NCI-H524 treated with DMSO at 0.1 percent for 48 hours (cell line): ENCODE results near the gene CHDH.

Source experiments
- DNase-seq: peaks from one replicate; lab custom pipeline; 2025; lab: John Stamatoyannopoulos, UW

CHDH gene

DNA sequence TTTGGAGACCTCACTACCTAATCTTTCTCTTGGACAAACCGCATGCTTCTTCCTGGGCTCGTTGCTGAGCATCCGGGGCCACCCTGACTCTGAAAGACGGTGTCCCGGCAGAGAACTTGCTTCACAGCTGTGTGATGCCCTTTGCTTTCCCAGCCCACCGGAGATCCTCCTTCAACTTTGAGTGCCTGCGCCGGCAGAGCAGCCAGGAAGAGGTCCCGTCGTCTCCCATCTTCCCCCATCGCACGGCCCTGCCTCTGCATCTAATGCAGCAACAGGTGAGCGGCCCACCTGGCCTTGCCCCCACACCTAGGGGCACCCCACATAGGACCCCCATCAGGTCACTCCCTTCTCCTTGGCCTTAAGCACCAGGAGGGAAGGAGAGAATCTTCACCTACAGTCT lies 37.7 kb downstream of the CHDH start:
- no peak for DNase-seq

DNA sequence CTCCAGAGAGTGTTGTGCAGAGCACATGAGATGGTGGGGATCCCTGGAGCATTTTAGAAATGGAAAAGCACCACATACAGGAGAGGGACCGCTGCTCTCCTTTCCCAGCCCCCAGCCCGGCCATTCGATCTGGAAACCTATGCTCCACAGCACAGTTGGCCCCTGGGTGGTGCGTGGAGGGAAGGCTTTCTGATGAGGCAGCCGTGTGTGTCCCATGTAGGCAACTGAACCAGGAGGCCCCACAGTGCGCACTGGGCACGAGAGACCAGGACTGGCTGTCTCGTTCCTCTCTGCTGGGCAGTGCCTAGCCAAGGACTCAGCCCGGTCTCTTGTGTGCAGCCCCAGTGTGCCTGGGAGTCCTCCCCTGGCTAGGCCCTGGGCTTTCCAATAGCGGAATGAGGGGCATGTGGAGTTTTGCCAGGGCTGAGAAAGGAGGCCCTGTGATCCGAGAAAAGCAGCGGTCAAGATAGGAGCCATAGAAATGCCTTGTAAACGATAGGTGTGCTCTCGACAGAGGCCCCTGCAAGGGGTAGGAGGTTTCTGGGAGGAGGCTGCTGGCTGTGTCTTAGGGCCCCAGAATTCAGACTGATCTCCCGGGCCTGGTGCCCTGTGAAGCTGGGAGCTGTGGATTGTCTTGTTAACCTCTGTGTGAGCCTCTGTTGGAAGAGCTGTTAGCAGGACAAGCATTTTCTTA lies 39.0 kb downstream of the CHDH start:
- DNase-seq = no peak

DNA sequence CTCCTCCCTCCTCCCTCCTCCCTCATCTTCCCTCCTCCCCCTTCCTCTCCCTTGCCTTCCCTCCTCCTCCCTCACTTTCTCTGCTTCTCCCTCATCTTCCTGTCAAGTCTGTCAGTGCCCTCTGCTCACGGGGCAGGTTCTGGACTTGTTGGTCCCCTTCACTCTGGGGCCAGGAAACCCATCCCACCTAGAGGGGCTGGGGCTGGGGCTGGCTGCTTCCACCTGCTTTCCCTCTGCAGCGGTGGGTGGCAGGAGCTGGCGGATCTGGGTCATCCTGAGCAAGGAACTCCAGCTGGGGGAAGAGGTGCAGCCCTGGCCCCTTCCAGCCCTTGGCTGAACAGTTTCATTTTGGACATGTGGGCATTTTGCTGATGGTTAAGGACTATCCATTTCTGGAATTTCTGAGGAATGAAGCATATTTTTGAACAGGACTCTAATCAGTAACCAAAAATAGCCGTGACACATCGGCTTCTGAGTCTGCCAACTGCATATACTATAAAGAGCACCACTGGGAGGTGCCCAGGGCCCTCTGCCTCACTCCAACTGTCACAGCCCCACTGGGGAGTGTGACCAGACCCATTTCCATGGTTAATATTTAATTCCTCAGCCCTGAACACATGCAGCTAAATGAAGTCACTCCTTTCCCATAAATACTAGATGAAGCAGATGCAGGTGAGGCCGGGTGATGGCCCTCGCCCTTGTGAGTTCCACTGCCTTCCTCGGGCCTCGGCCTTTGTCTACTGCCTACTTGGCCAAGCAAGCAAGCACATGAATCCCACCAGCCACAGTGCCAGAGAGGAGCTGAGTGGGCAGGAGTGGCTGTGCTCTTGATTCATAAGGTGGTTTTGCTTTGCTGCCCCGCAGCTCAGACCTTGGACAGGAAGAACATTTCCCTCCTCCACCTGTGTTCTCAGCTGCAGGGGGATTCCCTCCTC lies 39.8 kb downstream of the CHDH start:
- DNase-seq = no peak

DNA sequence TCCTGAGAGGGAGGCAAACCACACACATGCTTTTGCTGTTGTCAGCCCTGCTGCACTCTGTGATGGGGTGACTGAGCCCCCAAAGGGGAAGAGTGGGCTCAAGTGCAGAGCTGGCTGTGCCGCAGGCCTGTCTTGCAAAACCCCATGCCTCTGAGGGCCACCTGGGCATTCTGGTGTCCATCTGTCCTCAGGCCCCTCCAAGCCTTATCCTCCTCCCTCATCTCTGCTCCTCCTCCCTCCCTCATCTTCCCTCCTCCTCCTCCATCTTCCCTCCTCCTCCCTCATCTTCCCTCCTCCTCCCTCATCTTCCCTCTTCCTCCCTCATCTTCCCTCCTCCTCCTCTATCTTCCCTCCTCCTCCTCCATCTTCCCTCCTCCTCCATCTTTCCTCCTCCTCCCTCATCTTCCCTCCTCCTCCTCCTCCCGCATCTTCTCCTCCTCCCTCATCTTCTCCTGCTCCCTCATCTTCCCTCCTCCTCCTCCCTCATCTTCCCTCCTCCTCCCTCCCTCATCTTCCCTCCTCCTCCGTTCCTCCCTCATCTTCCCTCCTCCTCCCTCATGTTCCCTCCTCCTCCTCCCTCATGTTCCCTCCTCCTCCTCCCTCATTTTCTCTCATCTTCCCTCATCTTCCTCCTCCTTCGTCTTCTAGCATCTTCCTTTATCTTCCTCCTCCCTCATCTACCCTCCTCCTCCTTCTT lies 40.6 kb downstream of the CHDH start:
- DNase-seq = no peak

DNA sequence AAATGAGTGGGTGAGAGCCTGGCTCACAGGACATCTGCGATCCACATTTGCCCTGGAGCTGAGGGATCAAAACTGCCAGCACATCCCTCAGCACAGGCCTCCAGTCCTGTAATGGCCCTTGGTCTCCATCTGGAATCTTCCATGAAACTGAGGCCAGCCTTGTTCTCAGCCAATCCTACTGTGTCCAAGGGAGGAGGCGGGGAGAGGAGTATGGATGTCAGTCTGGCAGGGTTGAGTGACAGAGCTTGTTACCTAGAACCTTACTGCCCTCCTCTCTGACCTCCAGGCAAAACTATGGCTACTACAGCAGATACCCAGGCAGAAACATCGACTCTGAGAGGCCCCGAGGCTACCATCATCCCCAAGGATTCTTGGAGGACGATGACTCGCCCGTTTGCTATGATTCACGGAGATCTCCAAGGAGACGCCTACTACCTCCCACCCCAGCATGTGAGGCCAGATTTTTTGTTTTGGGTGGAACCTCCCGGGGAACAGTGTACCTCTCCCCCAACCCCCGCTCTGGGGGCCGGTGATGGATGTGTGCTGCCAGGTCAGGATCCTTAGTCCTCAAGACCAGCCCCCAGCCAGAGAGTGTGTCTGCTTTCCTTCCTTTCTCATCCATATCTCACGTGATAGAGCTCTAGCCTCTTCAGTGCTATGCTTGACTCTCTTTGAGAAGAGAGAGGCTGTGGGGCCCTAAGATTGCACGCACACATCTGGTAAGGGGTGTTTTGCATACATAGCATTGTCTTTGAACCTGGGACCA lies 41.3 kb downstream of the CHDH start:
- no peak for DNase-seq

DNA sequence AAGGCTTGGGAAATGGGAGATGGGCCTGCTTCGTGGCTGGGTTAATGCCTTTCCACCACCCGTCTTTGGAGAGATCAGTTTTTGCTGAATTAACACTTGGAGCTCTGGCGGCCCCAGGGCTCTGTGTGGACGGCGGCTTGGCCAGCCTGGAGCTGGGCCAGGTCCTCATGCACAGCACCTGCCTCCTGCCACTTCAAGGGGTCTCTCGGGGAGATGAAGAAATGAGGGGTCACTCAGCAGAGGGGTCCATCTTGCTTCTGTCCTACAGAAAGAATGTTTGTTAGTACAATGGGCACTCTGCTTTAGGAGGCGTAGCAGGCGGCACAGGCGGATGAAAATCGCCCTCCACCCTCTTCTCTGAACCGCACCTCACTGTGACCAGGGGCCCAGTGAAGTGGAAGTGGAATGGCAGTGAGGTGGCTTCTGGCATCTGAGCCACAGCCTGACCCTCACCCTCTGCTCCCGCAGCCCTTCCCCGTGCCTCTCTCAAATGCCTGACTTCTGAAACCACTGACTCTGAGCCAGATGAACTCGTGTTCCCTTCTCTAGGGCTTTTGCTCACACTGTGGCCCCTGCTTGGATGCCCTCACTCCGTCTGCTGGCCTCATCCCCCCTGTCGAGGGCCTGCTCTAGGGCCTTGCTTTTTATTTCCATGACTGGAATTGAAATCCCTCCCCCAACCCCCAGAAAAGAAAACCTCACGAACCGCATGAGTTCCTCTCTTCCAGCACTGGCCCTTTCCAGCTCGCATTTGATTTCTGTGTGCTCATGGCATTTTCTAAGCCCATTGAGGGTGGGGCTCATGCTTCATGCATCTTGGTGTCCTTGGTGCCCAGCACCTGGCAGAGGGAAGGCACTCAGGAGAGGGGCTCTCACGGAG lies 42.2 kb downstream of the CHDH start:
- DNase-seq = no peak

DNA sequence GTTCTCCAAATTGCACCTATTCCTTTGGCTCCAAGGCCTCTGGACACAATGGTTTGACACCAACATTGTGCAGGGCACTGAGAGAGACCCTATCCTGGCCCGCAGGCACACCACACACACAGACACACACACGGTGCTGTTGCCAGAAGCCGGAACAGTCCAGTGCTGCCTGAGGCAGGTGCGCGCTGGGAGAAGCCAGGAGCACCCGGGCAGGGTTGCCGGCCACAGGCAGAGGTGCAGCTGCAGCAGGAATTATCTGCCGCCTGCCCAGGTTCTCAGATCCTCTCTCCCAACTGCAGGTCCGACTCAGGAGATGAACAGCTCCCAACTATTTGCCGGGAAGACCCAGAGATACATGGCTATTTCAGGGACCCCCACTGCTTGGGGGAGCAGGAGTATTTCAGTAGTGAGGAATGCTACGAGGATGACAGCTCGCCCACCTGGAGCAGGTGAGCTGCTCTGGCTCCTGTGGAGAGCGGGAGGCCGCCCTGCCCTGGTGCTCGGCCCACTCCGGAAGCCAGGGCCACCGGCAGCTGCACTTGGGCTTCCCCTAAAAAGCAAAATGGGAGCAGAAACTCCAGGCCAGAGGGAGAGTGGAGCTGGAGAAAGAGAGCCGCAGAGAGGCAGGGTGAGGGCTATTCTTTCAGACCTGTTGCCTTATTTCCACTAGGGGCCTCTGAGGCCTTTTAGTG lies 42.9 kb downstream of the CHDH start:
- no peak for DNase-seq

DNA sequence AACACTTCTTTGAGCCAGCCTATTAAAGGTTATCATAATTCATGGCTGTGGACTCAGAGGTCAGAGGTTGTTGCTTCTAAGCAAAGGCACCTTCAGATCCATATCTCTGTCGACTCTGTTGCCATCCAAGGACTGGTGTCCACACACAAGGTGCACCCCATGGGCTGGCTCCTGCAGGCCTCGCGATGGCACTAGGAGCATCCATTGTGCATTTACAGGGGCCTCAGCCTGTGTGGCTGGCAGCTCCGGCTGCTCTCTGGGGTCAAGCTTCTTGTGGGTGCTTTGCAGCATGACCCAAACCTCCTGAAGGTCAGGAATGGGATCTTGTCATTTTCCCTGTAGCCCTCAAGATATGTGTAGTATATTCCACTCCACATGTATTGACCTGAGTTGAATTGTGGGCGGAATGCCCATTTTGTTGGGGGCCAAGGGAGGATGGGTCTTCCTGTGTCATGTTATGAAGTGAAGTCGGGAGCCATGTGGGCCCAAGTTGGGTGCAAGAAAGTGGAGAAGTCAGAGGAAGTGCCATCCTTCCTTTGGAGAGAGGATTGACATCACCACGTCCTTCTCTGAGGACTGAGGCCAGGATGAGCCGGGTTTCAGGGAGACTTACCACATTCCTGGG lies 43.9 kb downstream of the CHDH start:
- no peak for DNase-seq

DNA sequence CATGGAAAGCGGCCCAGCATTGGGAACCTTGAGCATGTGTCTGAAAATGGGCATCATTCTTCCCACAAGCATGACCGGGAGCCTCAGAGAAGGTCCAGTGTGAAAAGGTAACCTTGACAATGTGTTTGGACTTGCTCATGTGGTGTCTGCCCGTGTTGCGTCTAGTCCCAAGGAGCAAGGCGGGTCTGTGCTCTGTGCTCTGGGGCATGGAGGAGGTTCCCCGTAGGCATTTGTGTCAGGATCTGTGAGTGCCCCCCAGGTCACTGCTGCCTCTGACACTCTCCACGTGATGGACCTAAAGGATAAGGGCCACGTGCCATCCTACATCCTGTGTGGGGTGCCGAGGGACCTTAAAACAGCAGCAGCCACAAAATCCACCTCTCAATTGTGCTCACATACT lies 44.9 kb downstream of the CHDH start:
- no peak for DNase-seq

DNA sequence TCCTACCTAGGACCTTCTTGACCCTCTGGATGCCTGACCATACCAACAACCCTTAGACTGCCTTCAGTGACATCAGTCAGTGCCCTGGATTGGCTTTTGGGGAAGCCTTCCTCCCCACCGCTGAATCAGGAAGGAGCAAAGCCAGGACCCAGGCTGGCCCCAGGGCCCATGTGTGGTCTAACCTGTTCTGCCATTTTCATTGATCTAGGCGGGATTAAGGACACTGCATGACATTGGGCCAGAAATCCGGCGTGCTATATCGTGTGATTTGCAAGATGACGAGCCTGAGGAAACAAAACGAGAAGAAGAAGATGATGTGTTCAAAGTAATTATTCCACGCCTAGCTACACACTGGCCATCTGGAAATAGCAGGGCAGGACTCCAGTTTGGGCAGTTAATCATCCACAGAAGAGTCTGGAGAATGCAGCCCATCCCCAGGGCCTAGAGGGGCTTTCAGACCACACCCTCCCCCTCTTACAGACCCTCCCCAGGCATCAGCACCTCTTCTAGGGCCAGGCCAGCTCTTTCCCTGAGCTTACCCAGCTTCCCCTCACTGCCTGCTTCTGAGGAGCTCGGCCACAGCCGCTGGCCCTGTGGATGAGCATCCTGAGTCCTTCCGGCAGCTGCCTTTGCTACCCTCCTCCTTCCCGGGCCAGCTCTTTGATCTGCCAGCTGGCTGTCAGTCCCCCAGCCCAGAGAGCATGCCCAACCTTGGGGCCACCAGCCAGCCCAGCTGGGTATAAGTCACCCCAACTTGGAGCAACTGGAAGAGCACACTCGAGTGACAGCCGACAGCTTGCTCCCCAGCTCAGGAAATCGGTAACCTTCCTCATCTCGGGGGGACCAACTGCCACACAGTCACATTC lies 45.9 kb downstream of the CHDH start:
- no peak for DNase-seq

DNA sequence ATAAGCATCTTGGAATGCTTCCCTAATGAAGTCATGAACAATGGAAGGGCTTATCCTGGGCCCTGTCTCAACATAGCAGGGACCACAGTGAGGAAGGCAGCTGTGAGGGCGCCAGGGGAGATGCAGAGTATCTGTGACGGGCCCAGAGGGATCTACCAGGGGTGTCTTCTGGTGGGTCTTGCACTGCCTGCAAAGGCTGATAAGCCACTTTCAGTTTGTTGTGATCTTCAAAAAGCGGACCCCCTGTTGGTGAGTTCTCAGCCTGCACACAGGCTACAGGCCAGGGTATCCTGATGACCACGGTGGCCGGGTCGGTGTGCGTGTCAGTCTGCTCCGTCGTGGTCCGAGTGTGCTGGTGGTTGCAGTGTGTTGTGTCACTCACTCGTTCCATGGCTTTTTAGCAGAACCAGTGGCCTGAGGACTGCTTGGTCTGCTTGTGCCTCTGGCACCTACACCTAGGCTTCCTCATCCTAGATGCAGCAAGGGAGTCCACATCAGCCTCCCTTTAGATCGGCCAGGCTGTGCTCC lies 46.8 kb downstream of the CHDH start:
- DNase-seq = no peak

DNA sequence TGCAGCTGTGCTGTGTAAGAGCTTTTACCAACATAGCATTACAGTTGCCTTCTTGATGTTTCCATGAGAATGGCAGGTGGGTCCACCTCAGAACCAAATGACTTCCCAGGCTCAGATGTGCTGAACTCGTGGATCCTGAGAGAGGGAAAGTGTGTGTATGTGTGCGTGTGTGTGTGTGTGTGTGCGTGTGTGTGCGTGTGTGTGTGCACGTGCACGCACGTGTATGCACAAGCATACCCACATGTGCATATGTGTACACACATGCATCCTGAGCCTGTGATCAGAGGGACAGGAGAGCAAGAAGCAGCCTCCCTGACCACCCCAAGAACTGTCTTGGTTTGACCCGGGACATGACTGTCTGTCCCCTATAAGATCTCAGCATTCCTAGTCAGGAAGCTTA lies 48.1 kb downstream of the CHDH start:
- no peak for DNase-seq

DNA sequence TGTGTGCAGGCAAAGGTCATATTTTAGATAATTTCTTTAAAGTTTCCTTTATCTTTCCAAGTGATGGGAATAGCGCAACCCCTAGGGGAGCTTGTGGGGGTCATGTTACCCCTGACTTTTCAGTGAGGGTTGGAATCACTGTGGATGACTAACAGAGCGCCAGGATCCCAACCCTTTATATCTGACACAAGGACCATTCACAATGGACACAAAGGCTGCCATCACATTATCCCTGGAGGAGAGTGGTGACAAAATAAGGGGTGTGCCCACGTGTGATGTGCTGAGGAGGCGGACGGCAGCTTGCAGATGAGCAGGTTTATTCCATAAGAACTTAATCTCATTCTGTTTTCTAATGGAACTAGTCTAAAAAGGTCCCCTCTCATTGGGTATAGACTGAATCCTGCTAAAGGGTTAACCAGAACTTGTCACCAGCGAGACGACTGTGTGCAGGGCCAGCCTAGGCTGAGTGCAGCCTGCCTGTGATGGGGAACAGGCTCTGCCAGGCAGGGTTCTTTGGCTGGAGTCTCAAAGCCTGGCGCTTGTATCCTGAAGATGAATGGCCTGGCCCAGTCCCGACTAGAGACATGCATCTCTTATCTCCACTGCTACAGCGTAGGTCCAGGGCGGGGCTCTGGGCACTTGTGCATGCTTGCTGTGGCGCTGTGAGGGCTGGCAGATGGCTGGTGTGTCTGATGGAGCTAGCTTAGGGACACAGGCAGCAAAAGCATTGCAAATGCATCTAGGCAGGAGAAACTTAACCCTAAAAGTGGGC lies 50.2 kb downstream of the CHDH start:
- peak; percentile 54 for DNase-seq

DNA sequence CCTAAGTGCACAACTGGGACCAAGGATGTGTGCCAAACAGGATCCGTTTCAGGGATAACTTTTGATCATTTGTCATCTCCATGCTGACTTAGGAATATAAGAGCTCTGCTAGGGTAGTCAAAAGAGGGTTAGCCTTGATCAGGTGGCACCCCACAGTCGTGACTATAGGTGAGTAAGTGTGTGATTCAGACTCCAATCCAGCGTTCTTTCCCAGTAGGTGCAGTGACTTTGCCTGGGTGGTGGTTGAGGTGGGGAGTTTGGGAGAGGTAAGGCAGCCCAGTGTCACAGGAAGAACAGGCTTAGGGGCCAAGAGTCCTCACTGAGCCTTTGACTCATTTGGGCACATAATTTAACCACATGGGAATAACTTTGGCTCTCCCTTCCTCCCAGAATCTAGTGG lies 51.0 kb downstream of the CHDH start:
- no peak for DNase-seq

DNA sequence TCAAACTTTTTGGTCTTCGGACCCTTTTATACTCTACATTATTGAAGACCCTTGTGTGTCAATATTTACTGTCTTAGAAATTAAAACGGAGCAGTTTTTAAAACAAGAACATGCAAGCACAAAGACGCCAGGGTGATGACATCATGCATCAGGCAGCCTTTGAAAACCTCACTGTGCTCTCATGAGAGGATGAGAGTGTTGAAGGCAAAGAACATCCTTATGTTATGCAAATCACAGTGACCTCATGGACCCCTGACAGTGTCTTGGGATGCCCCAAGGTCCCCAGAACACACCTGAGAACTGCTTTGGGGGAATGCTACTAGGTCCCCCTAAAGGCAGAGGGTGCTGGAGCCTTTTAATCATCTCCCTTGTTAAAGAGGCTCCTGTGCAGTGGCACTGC lies 51.6 kb downstream of the CHDH start:
- DNase-seq = no peak

DNA sequence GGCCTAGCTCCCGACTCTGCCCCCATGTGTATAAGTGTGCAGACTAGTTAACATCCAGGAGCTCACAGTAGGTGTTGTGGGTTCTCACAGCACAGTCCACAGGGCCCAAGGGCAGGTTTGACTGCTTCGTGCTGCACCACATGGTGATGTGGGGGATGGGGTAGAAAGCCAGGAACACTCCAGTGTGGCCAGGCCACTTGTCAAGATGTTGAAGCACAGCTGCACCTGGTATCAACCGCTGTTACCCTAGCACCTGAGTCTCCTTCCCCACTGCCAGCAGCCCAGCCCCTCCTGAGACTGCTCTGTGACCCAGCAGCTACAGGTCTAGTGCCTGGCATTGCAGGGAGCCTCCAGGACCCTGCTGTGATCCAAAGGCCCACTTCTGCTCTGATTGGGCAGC lies 53.4 kb downstream of the CHDH start:
- DNase-seq = no peak

DNA sequence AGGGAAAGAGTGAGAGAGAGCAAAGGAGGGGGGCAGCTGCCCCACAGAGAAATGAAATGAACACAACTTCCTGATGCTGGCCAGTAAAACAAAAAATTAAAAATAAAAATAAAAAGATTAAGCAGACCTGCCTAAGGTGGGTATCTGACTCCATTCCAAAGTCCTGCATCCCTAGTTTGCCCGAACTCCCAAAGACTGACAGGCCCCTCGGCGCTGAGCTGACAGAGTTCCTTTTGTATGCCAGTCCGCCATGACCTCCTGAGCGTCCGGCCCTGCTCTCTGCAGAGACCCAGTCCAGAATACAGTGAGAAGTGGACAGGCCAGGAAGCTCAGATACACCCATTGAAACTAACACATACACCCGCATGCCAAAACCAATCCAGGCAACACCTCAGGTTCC lies 54.9 kb downstream of the CHDH start:
- DNase-seq = no peak

DNA sequence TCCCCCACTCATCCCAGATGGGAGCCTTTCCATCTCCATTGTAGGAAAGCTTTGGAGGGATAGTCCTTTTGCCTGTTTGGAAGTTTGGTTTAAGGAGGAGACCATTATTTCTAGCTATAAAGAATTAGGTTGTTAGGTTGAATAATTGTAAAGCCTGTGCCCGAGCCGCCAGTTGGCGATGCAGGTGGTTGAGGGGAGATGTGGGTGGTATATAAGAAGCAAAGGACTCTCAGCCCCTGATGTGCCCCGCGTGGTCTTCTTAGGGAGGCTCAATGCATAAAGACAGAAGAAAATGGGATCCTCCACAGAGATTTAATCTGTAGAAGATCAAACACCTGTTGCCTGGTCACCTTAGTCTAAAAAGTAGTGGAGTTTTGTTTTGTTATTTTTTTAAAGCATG lies 55.7 kb downstream of the CHDH start:
- DNase-seq = no peak
